Activated CD8-positive, alpha-beta memory T cell treated with anti-CD3 and anti-CD28 coated beads, Interleukin-2, amount 50 U/mL, for 24 hours (primary cell): ENCODE results near the gene NUFIP2.
A peak's percentile ranks its signal among the peaks of the same experiment; 100 is the strongest.
"Not testable (repeated sequence)": the region's sequence is repeated elsewhere in the genome, so short reads cannot be mapped to it uniquely, and the experiment has no call there.

Experiments
- DNase-seq: peaks from one replicate; pipeline ENCODE4 v3.0.0-alpha.2; 2020; ENCODE audit errors: extremely low read depth

NUFIP2 gene

DNA sequence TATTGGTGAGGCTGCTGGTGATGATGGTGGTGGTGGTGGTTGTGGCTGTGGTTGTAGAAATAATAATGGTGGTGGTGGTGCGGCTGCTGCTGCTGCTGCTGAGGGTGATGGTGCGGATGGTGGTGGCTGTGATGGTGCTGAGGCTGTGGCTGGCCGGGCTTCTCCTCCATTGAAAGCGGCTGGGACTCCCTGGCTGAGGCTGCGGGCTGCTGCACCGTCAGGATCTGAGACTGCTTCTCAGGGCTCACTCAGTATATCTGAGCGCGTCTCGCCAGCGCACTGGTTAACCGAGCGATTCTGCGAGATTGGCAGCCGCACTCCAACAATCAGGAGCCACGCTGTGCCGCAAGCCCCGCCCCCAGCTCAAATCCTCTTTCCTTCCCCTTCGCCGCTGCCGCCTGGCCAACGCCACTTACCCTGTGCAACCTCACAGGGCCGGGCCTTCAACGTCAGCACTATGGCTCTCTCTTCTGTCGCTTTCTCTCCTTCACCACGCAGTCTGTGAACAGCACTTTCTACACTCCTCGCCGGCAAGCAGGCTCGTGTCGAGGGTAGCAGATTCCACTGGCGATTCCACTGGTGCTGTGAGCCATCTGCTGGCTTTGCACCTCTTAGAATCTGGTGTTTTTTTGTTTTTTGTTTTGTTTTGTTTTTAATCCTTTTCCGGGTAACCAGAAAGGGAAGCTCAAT is at the start of gene NUFIP2:
Gene NUFIP2 (minus strand): TSS at position 259 of the 690 bp plus-strand sequence. CDS start 89 bp downstream, at position 170.
- peak; percentile 96 for DNase-seq

DNA sequence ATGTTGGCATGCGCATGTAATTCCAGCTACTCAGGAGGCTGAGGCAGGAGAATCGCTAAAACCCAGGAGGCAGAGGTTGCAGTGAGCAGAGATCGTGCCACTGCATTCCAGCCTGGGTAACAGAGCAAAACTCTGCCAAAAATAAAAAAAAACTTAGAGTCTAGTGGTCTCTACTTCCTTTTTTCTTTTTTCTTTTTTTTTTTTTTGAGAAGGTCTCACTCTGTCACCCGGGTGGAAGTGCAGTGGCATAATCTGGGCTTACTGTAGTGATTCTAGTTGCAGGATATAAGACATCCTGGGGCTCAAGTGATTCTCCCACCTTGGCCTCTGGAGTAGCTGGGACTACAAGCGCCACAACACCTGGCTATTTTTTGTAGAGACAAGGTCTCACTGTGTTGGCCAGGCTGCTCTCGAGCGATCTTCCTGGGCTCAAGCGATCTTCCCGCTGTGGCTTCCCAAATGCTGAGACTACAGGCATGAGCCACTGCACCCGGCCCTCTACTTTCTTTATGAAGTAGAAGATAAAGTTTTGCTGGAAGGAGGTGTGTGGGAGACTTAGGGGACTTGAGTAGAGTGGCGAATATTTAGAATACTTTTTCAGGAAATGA is 48.3 kb upstream of the NUFIP2 start:
- DNase-seq: no peak

DNA sequence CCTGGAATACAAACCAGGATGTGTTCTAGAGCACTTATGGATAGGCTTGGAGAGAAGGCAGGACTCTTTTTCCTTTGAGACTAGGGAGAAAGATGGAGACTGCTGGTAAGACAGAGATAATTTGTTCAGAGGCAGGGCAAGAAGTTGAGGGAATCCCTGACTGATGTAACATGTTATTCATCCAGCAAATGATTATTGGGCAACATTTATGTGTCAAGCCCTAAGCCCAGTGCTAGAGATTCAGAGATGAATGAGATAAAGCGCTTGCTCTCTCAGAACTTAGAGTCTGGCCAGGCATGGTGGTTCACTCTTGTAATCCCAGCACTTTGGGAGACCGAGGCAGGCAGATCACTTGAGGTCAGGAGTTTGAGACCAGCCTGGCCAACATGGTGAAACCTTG is 47.8 kb upstream of the NUFIP2 start:
- DNase-seq: no peak

GRCh38 chr17:29339016-29339415 is 45.1 kb upstream of the NUFIP2 start:
- DNase-seq: not testable (repeated sequence)

- no peak for DNase-seq
Measured at GRCh38 chr17:29331708-29332085, 37.7 kb upstream of the NUFIP2 start.

DNA sequence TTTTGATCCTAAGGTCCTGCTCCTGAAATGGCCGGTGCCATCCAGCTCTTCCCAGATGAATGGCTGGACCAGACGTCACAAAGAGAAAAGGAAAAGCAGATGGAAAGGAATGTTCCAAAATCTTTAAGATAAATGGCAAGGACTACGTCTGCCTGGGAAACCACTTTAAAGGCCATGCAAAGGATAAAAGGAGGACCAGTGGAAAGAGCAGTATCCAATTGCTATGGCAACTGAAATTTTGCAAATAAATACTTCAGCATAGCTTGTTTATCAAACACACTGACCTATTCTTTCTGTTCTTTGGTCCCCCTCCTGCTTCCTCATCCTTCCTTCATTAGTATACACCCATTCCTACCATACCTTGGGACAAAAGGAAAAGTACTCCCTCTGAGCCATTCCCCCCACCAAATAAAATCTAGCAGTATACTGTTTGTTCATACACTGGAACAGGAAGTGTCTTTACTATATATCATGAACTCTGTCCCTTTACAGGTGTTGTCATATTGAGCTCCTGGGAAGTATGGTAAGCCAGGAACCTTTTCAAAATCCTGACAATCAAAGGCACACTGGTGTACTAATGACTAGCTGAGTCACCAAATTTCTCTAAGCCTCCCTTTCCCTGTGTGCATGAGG is 37.2 kb upstream of the NUFIP2 start:
- DNase-seq: no peak

DNA sequence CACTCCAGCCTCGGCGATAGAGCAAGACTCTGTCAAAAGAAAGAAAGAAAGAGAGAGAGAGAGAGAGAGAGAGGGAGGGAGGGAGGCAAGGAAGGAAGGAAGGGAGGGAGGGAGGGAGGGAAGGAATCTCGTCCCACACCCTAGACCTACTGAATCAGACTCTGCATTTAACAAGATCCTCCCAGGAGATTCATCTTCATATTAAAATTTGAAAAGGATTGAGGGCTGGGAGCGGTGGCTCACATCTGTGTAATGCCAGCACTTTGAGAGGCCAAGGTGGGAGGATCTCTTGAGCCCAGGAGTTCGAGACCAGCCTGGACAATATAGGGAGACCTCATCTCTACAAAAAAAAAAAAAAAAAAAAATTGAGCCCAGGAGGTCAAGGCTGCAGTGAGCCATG is 33.5 kb upstream of the NUFIP2 start:
- no peak for DNase-seq

DNA sequence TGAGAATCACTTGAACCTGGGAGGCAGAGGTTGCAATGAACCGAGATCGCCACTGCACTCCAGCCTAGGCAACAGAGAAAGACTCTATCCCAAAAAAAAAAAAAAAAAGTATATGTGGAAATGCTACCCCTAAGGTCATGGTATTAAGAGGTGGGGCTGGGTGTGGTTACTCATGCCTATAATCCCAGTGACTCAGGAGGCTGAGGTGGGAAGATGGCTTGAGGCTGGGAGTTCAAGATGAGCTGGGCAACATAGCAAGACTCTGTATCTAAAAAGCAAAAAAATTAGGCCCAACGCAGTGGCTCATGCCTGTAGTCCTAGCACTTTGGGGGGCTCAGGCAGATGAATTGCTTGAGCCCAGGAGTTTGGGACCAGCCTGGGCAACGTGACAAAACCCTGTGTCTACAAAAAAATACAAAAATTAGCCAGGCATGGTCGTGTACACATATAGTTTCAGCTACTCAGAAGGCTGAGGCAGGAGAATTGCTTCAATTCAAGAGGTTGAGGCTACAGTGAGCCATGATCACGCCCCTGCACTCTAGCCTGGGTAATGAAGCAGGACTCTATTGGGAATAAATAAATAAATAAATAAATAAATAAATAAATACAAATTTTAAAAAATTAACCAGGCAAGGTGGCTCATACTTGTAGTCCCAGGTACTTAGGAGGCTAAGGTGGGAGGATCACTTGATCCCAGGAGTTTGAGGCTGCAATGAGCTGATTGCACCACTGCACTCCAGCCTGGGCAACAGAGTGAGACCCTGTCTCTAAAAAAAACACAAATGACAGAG is 32.3 kb upstream of the NUFIP2 start:
- DNase-seq: no peak

DNA sequence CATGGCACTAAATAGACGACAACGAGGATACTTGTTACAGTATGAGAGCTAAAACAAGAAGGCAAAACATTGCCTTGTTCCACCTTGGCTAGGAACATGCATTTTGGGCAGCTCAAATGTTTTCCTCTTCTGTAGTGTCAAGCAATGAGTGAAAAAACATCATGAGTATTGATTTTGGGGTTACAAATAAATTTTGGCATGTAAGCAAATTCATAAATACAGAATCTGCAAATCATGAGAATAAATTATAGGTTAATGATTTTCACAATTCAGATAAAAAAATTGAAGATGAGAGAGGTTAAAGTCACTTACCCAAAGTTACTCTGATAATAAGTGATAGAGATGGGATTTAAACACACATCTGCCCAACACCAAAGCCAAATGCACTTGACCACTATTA is 28.4 kb upstream of the NUFIP2 start:
- DNase-seq: no peak

DNA sequence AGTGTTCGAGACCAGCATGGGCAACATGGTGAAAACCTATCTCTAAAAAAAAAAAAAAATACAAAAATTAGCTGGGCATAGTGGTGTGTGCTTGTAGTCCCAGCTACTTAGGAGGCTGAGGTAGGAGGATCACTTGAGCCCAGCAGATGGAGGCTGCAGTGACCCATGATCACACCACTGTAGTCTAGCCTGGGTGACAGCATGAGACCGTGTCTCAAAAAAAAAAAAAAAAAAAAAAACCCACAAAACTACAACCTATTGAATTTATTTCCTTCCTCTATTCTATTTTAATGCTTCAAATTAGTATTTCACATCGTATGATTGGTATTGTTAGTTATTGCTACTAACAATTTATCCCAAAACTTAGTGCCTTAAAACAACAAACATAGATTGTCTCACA is 9.4 kb upstream of the NUFIP2 start:
- no peak for DNase-seq

- DNase-seq: no peak
Measured at GRCh38 chr17:29299031-29299430, 5.1 kb upstream of the NUFIP2 start.

GRCh38 chr17:29295420-29295819 is 1.5 kb upstream of the NUFIP2 start:
- no peak for DNase-seq

GRCh38 chr17:29294580-29294900 is 592 bp upstream of the NUFIP2 start:
- no peak for DNase-seq

GRCh38 chr17:29292992-29293889 is 707 bp downstream of the NUFIP2 start:
- DNase-seq: no peak

DNA sequence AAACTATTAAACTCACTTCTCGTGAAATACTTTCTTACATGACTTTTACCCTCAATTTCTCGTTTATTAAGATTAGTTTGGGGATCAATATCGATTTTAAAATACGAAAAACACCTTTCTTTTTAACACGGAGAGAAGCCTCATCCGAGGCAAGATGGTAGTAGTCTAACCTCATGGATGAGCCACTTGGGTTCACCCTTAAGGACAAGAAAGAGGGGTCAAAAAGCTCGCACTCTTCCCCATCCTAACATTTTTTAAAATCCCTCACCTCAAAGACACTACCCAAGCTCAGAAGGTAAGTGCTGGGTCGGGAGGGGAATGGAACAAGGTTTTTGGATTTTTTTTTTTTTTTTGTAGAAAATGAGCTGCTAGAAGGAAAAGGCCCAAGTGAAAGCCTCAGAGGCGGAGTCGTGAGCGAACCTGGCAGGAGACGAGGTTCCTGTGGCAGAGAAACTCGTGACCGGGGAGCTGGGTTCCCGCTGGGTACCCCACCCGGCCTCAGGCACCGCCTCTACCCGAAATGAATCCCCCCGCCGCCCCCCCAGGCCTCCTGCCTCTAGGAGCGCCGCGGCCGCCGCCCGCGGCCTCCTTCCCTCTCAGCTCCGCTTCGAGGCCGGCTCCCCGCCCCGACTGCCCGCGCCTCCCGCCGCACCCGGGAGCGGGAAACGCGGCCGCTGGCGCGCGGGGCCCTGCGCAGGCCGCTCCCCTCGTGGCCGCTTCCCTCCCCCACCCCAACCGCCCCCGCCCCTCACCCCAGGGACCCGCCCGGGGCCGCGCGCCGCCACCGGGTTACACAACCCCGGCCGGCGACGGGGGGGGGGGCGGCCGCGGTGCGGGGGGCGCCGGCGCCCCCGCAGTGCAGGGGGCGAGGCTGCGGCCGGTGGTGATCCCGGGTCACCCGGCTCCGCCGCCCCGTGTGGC is 1.6 kb downstream of the NUFIP2 start:
- no peak for DNase-seq

DNA sequence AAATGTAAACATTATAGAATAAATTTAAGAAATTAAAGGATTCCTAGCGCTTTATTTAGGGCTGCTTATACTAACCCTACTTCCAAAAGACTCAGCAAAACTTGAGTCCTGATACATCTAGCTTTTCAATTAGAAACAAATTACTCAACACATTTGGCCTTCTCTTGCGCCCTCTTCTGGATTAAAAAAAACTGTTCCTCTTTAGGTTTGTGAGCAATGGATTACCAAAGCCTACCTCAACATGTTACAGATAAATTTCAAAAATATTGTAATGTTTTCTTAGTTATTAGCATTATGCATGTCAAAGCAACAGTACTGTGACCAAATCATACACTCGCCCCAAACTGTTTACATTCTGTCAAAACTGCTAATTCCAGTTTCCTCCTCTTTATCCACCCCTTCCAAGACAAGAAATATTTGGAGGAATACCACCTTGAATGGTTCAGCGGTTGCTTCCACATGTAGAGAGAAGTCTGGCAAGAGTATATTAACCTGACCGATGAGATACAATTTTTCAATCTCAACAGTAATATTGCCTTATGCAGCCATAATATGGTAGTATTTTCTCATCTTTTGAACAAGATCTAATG is 2.7 kb downstream of the NUFIP2 start:
- DNase-seq: no peak

GRCh38 chr17:29289852-29290251 is 4.1 kb downstream of the NUFIP2 start:
- no peak for DNase-seq

GRCh38 chr17:29283961-29284360 is 10.0 kb downstream of the NUFIP2 start:
- DNase-seq: no peak

GRCh38 chr17:29283496-29283895 is 10.5 kb downstream of the NUFIP2 start:
- no peak for DNase-seq

- no peak for DNase-seq
Measured at GRCh38 chr17:29279397-29280070, 14.4 kb downstream of the NUFIP2 start.
